HEK293 (cell line): ENCODE results near the gene CEP170B.

Experiments
- CTCF ChIA-PET: fragments of 350-600 bp; formaldehyde crosslinking; extraction: SDS; loops from one replicate; lab custom pipeline; 2021; ENCODE audit warnings: antibody characterized with exemption; lab: Yijun Ruan, JAX
- POLR2A ChIA-PET: fragments of 300-600 bp; formaldehyde crosslinking; extraction: SDS; loops from one replicate; lab custom pipeline; 2020; ENCODE audit warnings: antibody characterized with exemption, inconsistent platforms; lab: Yijun Ruan, JAX
- H3K27ac ChIP-seq: fragments of 200-500 bp; sonication (Bioruptor generic); 2 replicates; pipeline ENCODE4 v1.5.1; 2014; ENCODE audit warnings: low read depth, low read length, control low read depth, inconsistent platforms; ENCODE audit errors: extremely low read depth
- H3K36me3 ChIP-seq, 2 experiments: fragments of 200-500 bp in 1 of 2; sonication (Bioruptor generic) in 1 of 2; 1 replicate in 1 of 2; 2 replicates in 1 of 2; pipeline ENCODE4 v1.5.1; 2014 to 2017; ENCODE audit warnings: inconsistent platforms in 2 of 2, low read length in 2 of 2; ENCODE audit not compliant: control insufficient read depth in 2 of 2, insufficient read depth in 1 of 2
- H3K4me1 ChIP-seq: fragments of 200-500 bp; sonication (Bioruptor generic); 2 replicates; pipeline ENCODE4 v1.5.1; 2014; ENCODE audit warnings: mild to moderate bottlenecking, low read length, inconsistent platforms; ENCODE audit not compliant: control insufficient read depth, insufficient read depth
- H3K4me3 ChIP-seq: 2 replicates; pipeline ENCODE4 v1.5.1; 2011; ENCODE audit warnings: low read depth, mild to moderate bottlenecking, control low read depth, low read length, moderate library complexity
- H3K9me3 ChIP-seq: fragments of 200-500 bp; sonication (Bioruptor generic); 2 replicates; pipeline ENCODE4 v1.5.1; 2014; ENCODE audit warnings: low read depth, low read length, inconsistent platforms; ENCODE audit not compliant: control insufficient read depth, insufficient read depth
- IKZF3 ChIP-seq: fragments of 450-650 bp; IDR thresholded peaks from 2 replicates; pipeline ENCODE4 v1.5.0; 2018; ENCODE audit warnings: missing biosample characterization, mild to moderate bottlenecking, missing genetic modification characterization, moderate library complexity
- KLF16 ChIP-seq: fragments of 450-650 bp; formaldehyde crosslinking; IDR thresholded peaks from 2 replicates; pipeline ENCODE4 v1.5.1; 2017; ENCODE audit warnings: missing biosample characterization, missing genetic modification characterization
- OSR2 ChIP-seq: fragments of 450-650 bp; formaldehyde crosslinking; IDR thresholded peaks from 2 replicates; pipeline ENCODE4 v1.5.1; 2016; ENCODE audit warnings: missing biosample characterization, missing genetic modification characterization
- ZBTB20 ChIP-seq: fragments of 450-650 bp; formaldehyde crosslinking; IDR thresholded peaks from 2 replicates; pipeline ENCODE4 v1.5.1; 2016; ENCODE audit warnings: missing biosample characterization, missing genetic modification characterization
- ZBTB44 ChIP-seq: fragments of 450-650 bp; IDR thresholded peaks from 2 replicates; pipeline ENCODE4 v1.5.1; 2018; ENCODE audit warnings: missing biosample characterization, mild to moderate bottlenecking, missing genetic modification characterization
- ZFHX2 ChIP-seq: fragments of 450-650 bp; formaldehyde crosslinking; conservative IDR thresholded peaks from 2 replicates; pipeline ENCODE4 v1.5.1; 2016; ENCODE audit warnings: missing biosample characterization, missing genetic modification characterization
- ZNF133 ChIP-seq: fragments of 450-650 bp; formaldehyde crosslinking; IDR thresholded peaks from 2 replicates; pipeline ENCODE4 v1.5.1; 2016; ENCODE audit warnings: missing biosample characterization, missing genetic modification characterization
- ZNF266 ChIP-seq: fragments of 450-650 bp; formaldehyde crosslinking; IDR thresholded peaks from 2 replicates; pipeline ENCODE4 v1.5.1; 2016; ENCODE audit warnings: missing biosample characterization, missing genetic modification characterization, low read depth
- ZNF280C ChIP-seq: fragments of 450-650 bp; formaldehyde crosslinking; IDR thresholded peaks from 2 replicates; pipeline ENCODE4 v1.5.1; 2016; ENCODE audit warnings: missing biosample characterization, missing genetic modification characterization
- ZNF423 ChIP-seq: fragments of 450-650 bp; formaldehyde crosslinking; IDR thresholded peaks from 2 replicates; pipeline ENCODE4 v1.5.1; 2016; ENCODE audit warnings: missing biosample characterization, missing genetic modification characterization
- ZNF555 ChIP-seq: fragments of 450-650 bp; formaldehyde crosslinking; conservative IDR thresholded peaks from 2 replicates; pipeline ENCODE4 v1.5.1; 2017; ENCODE audit warnings: missing biosample characterization, mild to moderate bottlenecking, missing genetic modification characterization, inconsistent platforms
- ZSCAN30 ChIP-seq: fragments of 450-650 bp; IDR thresholded peaks from 2 replicates; pipeline ENCODE4 v1.5.1; 2018; ENCODE audit warnings: missing biosample characterization, mild to moderate bottlenecking, missing genetic modification characterization, moderate library complexity
- TF ChIP-seq, protein P1 (sequence below): fragments of 450-650 bp; formaldehyde crosslinking; IDR thresholded peaks from 2 replicates; pipeline ENCODE4 v1.5.1; 2017; ENCODE audit warnings: missing biosample characterization, missing genetic modification characterization
- TF ChIP-seq, protein P2 (sequence below): fragments of 450-650 bp; formaldehyde crosslinking; IDR thresholded peaks from 2 replicates; pipeline ENCODE4 v1.5.1; 2016; ENCODE audit warnings: missing biosample characterization, missing genetic modification characterization

CEP170B gene

DNA sequence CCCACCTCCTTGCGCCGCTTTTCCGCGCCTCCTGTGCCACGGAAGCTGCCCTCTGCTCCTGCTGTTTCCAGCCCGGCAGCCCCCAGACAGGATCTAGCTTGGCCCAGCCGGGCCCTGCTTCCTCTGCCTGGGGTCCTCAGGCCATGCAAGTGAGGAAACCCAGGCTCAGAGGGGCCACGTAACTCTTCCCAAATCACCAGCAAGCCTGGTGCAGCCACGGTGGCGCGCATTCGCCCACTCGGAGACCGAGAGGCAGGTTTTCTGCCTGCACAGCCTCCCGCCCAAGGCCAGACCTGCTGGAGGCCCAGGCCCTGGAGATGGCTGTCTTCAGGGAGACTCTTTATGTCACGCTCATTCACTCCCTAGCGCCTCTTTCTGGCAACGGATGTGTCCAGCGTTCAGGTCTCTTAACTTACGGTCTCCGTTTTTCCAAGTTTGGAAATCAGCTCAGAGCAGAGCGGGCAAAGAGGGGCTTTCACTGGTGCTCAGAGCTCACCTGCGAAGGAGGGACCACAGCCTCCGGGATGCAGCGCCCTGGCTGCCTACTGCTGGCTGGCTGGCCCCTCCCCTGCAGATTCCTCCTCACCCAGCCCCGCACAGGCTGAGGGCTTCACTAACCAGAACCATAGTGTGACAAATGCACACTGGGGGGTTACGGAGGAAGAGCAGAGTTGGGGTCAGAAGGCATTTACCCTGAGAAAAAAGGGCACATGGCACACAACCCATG is 20.6 kb upstream of the CEP170B start:
- TF ChIP-seq IKZF3 (tag by site-specific recombination) (no peak), OSR2 (tag by site-specific recombination) (no peak), KLF16 (no peak), ZFHX2 (tag by site-specific recombination) (no peak), ZSCAN30 (tag by site-specific recombination) (no peak), ZBTB20 (tag by site-specific recombination) (no peak), ZNF133 (tag by site-specific recombination) (no peak), ZBTB44 (tag by site-specific recombination) (no peak)
- TF ChIP-seq, protein P1, sequence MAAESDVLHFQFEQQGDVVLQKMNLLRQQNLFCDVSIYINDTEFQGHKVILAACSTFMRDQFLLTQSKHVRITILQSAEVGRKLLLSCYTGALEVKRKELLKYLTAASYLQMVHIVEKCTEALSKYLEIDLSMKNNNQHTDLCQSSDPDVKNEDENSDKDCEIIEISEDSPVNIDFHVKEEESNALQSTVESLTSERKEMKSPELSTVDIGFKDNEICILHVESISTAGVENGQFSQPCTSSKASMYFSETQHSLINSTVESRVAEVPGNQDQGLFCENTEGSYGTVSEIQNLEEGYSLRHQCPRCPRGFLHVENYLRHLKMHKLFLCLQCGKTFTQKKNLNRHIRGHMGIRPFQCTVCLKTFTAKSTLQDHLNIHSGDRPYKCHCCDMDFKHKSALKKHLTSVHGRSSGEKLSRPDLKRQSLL (tag by site-specific recombination): no peak
- ChIA-PET CTCF (interaction anchor here (1.6 kb wide), 1 partner anchor 18 kb away, joined by 4 read pairs; no protein-coding TSS in a partner anchor), POLR2A (no interaction called here)
- H3K36me3 ChIP-seq: no peaks in the 10 kb centered on the region
- H3K27ac ChIP-seq: no peak overlapping the region
- H3K4me3 ChIP-seq: no peak overlapping the region
- H3K9me3 ChIP-seq: no peaks in the 10 kb centered on the region
- no peaks in the 10 kb centered on the region for H3K4me1 ChIP-seq

DNA sequence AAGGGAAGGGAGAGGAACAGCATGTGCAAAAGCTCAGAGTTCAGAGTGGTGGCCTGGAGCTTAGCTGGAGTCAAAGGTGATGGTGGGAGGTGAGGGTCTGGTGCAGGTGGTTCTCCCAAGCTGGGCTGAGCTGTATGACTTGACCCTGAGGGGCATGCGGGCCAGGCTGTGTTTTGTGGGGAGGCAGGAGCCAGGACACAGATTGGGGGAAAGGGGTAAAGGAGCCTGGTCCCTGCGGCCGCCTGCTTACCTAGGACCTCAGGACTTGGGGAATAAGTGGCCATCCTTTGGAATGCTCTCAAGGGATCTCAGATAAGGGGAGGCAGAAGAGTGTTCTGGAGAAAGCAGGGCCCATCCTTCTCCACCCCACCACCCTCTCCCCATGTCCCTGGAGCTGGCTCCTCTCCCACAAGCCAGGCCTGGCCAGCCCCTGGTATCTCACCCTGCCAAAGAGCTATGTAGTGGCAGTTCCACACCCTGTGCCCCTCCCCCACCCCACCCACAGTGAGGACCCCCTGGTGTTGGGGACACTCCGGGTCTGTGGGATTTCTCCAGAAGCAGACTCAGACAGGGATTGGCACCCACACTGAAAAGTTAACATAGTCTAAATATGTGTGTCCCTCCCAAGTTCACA is 19.9 kb upstream of the CEP170B start:
- Histone ChIP-seq H3K4me1 (no peaks in the 10 kb centered on the region), H3K36me3 (no peaks in the 10 kb centered on the region), H3K9me3 (no peaks in the 10 kb centered on the region), H3K4me3 (no peak overlapping the region), H3K27ac (no peak overlapping the region)
- ChIA-PET CTCF (no interaction called here), POLR2A (no interaction called here)
- TF ChIP-seq, protein P2, sequence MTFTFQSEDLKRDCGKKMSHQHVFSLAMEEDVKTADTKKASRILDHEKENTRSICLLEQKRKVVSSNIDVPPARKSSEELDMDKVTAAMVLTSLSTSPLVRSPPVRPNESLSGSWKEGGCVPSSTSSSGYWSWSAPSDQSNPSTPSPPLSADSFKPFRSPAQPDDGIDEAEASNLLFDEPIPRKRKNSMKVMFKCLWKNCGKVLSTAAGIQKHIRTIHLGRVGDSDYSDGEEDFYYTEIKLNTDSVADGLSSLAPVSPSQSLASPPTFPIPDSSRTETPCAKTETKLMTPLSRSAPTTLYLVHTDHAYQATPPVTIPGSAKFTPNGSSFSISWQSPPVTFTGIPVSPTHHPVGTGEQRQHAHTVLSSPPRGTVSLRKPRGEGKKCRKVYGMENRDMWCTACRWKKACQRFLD (tag by site-specific recombination): no peak
- TF ChIP-seq ZNF423 (tag by site-specific recombination) (no peak), ZNF280C (tag by site-specific recombination) (no peak), ZNF266 (tag by site-specific recombination) (no peak), ZNF555 (tag by site-specific recombination) (no peak)
